Heart right ventricle (tissue), 16 donors: ENCODE measurements around the gene THOC2. TPM values are rescaled to one million over a fixed set of nuclear protein-coding genes. Genes with fewer than 3 reads are reported as not detected.

Source experiments
- ATAC-seq, 8 donors: fragments of 200-7000 bp; cut with Tn5 transposase; one replicate each; pipeline ENCODE4 v1.9.1; 2020; ENCODE audit warnings: mild to moderate bottlenecking in 8 of 8, moderate library complexity in 8 of 8, moderate number of reproducible peaks in 1 of 8
- DNase-seq, 2 donors: peaks; one replicate each; pipeline ENCODE4 v3.0.0-alpha.2; 2020
- H3K27ac ChIP-seq, 10 donors: fragments of 200-600 bp; sonication (generic) in 2 of 10; one replicate each; pipeline versions ENCODE4 v1.5.0 to v1.8.0; 2020 to 2022; ENCODE audit warnings: mild to moderate bottlenecking in 3 of 10
- H3K27me3 ChIP-seq, 7 donors: fragments of 200-600 bp; one replicate each; pipeline ENCODE4 v1.8.0; 2021 to 2022; ENCODE audit warnings: mild to moderate bottlenecking in 2 of 7
- H3K36me3 ChIP-seq, 9 donors: fragments of 200-600 bp; sonication (generic) in 1 of 9; one replicate each; pipeline versions ENCODE4 v1.5.0 to v1.8.0; 2020 to 2022; ENCODE audit warnings: mild to moderate bottlenecking in 2 of 9
- H3K4me1 ChIP-seq, 9 donors: fragments of 200-600 bp; sonication (generic) in 1 of 9; one replicate each; pipeline versions ENCODE4 v1.5.0 to v1.8.0; 2020 to 2022; ENCODE audit warnings: mild to moderate bottlenecking in 4 of 9
- H3K4me3 ChIP-seq, 10 donors: fragments of 200-600 bp; sonication (generic) in 2 of 10; one replicate each; pipeline versions ENCODE4 v1.5.0 to v1.8.0; 2020 to 2022; ENCODE audit warnings: mild to moderate bottlenecking in 7 of 10, moderate library complexity in 2 of 10
- H3K9me3 ChIP-seq, 11 donors: fragments of 200-600 bp in 10 of 11; sonication (generic) in 2 of 11; one replicate each; pipeline versions ENCODE4 v1.5.0 to v1.8.0; 2013 to 2022; ENCODE audit warnings: mild to moderate bottlenecking in 2 of 11, control low read depth in 1 of 11, moderate library complexity in 1 of 11
- WGBS, 2 donors: extraction: QIAGEN DNeasy Blood & Tissue Kit; methylation state at CpG; one replicate each; pipeline ENCODE4 v1.1.7; 2013; ENCODE audit warnings: inconsistent platforms in 1 of 2; 5-methylcytosine and 5-hydroxymethylcytosine counted together
- intact Hi-C, 10 donors: fragments of 100-400 bp; cut with DNase I; formaldehyde crosslinking; loops; one replicate each; pipeline versions ENCODE4 v1.11.1 to v1.14.2; 2022
- polyA plus RNA-seq, 2 donors: library from polyadenylated mRNA; stranded (reverse); fragments of 200-250 nt; gene quantifications; one replicate each; pipeline ENCODE4 v1.2.3, GENCODE V29; 2013
- total RNA-seq, 10 donors: library from RNA; stranded (reverse); fragmentation: NEBNext Ultra II Directional in 3 of 10; extraction: Animal tissue kit (Norgen Biotek cat#: 25700) in 3 of 10; gene quantifications; one replicate each; pipeline versions ENCODE4 v1.2.1 to v1.2.4, GENCODE V29; 2021 to 2023
- TF ChIP-seq, protein P1 (sequence below), 9 donors: fragments of 200-600 bp; sonication (generic) in 2 of 9; IDR thresholded peaks; one replicate each; pipeline versions ENCODE4 v1.5.0 to v1.8.0; 2021 to 2022; ENCODE audit warnings: antibody characterized with exemption in 9 of 9, mild to moderate bottlenecking in 5 of 9, moderate library complexity in 1 of 9
- donor health status: Arrhythmogenic right ventricular cardiomyopathy.
- donor health status: ischemic (EF 13 %, LVEDD 7.1; RV severe dilation, severe dysfunction).
- donor health status: healthy with polysubstance abuse.
- donor health status: DM: no; HTN: yes; CAD: no.
- donor health status: DM: no; HTN: no; CAD: no.
- donor health status: ischemic (EF 25% LVEDD 6.9; RV normal size, moderate dysfunction).
- donor health status: ischemic (EF 25% LVEDD 5.7; RV mildly dilated, moderate dysfunction).
- donor health status: healthy.
- donor health status: DM: yes; HTN: yes; CAD: no.
- donor health status: Ischemic cardiomyopathy.
- donor health status: ischemic (EF 35%, LVEDD 5.7; RV mildly dilated, moderate dysfunction).
- donor health status: nonischemic (EF 11% LVEDD 7.7; RV severe dilation, severe dysfunction).
- donor health status: DM: yes; HTN: yes; CAD: no.
- donor health status: PGD.
- donor health status: ischemic (EF 29% LVEDD 5.4; RV normal size, mild dysfunction).
- donor health status: nonischemic (EF 23%, LVEDD 6.1; RV moderate dilation, normal function).

The THOC2 gene
- total and polyA plus RNA-seq, 12 donors, result 16.8 to 70.2 (median 23.5) TPM

DNA sequence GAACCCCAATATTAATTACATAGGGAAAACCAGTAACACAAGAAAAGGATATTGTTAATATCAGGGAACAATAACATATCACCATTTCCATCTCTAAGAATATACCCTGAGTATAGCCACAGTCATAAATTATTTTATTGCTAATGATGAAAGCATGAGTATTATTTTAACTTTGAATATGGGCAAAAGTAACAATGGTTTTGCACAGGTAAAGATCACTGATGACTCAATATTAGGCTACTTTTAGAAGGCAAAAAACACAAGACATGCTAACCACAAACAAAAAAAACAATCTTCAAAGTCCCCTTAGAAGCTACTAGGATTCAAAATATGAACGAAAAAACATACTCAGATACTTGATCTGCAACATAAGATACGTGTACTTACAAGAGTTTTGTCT is 36.5 kb downstream of the THOC2 start:
- H3K27me3 ChIP-seq, result no peaks in the 10 kb centered on the region
- TF ChIP-seq, protein P1, sequence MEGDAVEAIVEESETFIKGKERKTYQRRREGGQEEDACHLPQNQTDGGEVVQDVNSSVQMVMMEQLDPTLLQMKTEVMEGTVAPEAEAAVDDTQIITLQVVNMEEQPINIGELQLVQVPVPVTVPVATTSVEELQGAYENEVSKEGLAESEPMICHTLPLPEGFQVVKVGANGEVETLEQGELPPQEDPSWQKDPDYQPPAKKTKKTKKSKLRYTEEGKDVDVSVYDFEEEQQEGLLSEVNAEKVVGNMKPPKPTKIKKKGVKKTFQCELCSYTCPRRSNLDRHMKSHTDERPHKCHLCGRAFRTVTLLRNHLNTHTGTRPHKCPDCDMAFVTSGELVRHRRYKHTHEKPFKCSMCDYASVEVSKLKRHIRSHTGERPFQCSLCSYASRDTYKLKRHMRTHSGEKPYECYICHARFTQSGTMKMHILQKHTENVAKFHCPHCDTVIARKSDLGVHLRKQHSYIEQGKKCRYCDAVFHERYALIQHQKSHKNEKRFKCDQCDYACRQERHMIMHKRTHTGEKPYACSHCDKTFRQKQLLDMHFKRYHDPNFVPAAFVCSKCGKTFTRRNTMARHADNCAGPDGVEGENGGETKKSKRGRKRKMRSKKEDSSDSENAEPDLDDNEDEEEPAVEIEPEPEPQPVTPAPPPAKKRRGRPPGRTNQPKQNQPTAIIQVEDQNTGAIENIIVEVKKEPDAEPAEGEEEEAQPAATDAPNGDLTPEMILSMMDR (IDR thresholded peaks at IDR 0.05), result no peak
- intact Hi-C loops, result no loop called here
- H3K36me3 ChIP-seq, result peaks cover 0 to 48% (median 0%) of the 10 kb centered on the region in 9 donors
- no peak overlapping the region for H3K4me3 ChIP-seq
- no peak overlapping the region for H3K27ac ChIP-seq
- 91 to 97% methylated on average over 2 of the region's 2 CpGs for WGBS, 2 donors
- ATAC-seq (no peak), DNase-seq (no peak)
- H3K4me1 ChIP-seq, result peaks cover 0 to 7% (median 0%) of the 10 kb centered on the region in 9 donors
- H3K9me3 ChIP-seq, result no peaks in the 10 kb centered on the region

DNA sequence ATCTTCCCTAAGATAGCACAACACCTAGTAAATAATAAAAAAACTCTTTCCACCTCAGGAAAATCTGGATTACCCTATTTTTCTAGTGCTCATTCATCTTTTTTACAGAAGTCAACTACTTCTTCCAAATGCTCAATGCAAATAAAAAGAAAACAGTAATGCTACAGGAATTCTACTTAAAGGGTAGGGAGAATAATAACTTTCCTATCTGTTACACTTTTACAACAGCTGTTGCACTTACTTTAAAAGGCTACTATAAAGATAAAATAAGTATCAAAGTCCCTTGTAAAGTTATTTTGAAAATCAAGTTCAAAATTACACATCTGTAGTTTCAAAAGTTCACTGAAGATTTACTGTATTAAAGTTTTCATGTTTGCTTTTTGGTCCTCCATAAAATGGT is 37.6 kb downstream of the THOC2 start:
- ATAC-seq (no peak), DNase-seq (no peak)
- TF ChIP-seq, protein P1 (IDR thresholded peaks at IDR 0.05), result no peak
- no peaks in the 10 kb centered on the region for H3K27me3 ChIP-seq
- H3K27ac ChIP-seq, result no peak overlapping the region
- peaks cover 0 to 59% (median 0%) of the 10 kb centered on the region in 9 donors for H3K36me3 ChIP-seq
- H3K9me3 ChIP-seq, result no peaks in the 10 kb centered on the region
- intact Hi-C loops, result no loop called here
- no peak overlapping the region for H3K4me3 ChIP-seq
- peaks cover 0 to 7% (median 0%) of the 10 kb centered on the region in 9 donors for H3K4me1 ChIP-seq

DNA sequence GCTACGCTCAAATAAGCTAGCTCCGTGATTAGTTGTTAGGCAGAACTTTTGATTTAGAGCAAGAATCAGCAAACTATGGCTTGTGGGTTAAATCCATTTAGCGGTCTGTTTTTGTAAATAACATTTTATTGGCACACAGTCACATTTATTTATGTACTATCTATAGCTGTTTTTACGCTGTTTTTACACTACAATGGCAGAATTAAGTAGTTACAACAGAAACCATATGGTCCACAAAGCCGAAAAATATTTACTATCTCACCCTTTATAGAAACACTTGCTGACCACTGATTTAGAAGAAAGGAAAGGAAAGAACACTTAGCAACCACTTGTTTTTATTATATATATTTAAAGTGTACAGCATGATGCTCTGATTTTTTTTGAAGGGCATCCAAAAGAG is 41.1 kb downstream of the THOC2 start:
- H3K27ac ChIP-seq, result no peak overlapping the region
- no peak for ATAC-seq
- no peaks in the 10 kb centered on the region for H3K9me3 ChIP-seq
- 95 to 98% methylated on average over 5 of the region's 5 CpGs for WGBS, 2 donors
- TF ChIP-seq, protein P1 (IDR thresholded peaks at IDR 0.05), result no peak
- no peaks in the 10 kb centered on the region for H3K4me1 ChIP-seq
- H3K4me3 ChIP-seq, result no peak overlapping the region
- no peaks in the 10 kb centered on the region for H3K27me3 ChIP-seq
- intact Hi-C loops, result no loop called here
- no peak for DNase-seq
- peaks cover 0 to 64% (median 0%) of the 10 kb centered on the region in 9 donors for H3K36me3 ChIP-seq

DNA sequence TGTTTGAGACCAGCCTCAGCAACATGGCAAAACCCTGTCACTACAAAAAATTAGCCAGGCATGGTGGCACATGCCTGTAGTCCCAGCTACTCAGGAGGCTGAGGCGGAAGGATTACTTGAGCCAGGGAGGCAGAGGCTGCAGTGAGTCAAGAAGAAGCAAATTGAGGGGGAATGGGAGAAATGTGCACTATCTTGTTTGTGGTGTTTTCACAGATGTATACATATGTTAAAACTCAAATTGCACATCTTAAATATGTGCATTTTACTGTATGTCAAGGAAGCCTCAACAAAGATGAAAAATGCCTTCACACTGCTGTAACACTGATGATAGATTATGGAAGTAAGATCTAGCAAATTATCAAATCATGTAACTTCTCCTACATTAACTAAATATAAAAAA is 44.3 kb downstream of the THOC2 start:
- TF ChIP-seq, protein P1 (IDR thresholded peaks at IDR 0.05), result no peak
- intact Hi-C loops, result no loop called here
- 100% methylated on average over 1 of the region's 1 CpG for WGBS, 2 donors
- H3K9me3 ChIP-seq, result no peaks in the 10 kb centered on the region
- no peak for ATAC-seq
- no peaks in the 10 kb centered on the region for H3K4me1 ChIP-seq
- H3K4me3 ChIP-seq, result no peak overlapping the region
- H3K27me3 ChIP-seq, result no peaks in the 10 kb centered on the region
- DNase-seq, result no peak
- no peak overlapping the region for H3K27ac ChIP-seq
- peaks cover 0 to 58% (median 0%) of the 10 kb centered on the region in 9 donors for H3K36me3 ChIP-seq
